ENCODE results near the gene GMPR. TPM values are rescaled to one million over a fixed set of nuclear protein-coding genes. Genes with fewer than 3 reads are reported as not detected.

The GMPR gene
- total and polyA plus RNA-seq, 10 of the 15 experiments (the other 5 are each of a cell fraction or from before 2014, with no cell fraction given) = 0.15 to 1.8 (median 0.49) TPM; not detected in 1

DNA sequence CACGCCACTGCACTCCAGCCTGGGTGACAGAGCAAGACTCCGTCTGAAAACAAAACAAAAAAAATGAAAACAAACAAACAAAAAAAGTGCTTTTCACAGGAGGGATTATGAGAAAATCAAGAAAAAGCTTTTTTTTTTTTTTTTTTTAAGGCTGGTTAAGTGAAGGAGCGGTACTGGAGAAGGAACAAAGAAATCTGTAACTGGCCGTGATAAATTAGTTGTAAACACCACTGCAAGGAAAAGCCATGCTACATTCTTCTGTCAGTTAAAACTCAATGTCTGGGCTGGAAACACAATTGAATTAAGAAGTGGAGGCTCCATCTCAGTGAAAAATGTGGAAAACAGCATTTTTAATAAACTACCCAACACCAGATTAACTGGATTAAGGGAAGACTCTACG, 6.3 kb upstream of the GMPR start:
- WGBS (ENCODE audit: insufficient coverage, insufficient replicate concordance, low lambda C conversion rate, missing lambda C conversion rate) = 87% methylated on average over 5 of the region's 5 CpGs

More for the DNA sequence above, 6.3 kb upstream of the GMPR start:
- ChIA-PET SMC1A (ENCODE audit: uncharacterized antibody, unreplicated experiment) (interaction anchor here (0.6 kb wide), 1 partner anchor 465 kb away, joined by 3 read pairs; no protein-coding TSS in a partner anchor), RAD21 (ENCODE audit: unreplicated experiment) (no interaction called here), CTCF (no interaction called here), POLR2A (no interaction called here)
- peaks cover 1 to 4% of the 10 kb centered on the region in 2 experiments for H3K27me3 ChIP-seq (replicated peaks in 1 of 2; ENCODE audit: control insufficient read depth in 2 of 2, insufficient read depth in 2 of 2, low read length in 1 of 2)
- no peak for TF ChIP-seq HDGF (IDR thresholded peaks at IDR 0.05)
- no peak for TF ChIP-seq ZBED1 (IDR thresholded peaks at IDR 0.05; ENCODE audit: borderline replicate concordance)
- no peak for TF ChIP-seq NFXL1 (IDR thresholded peaks at IDR 0.05; ENCODE audit: borderline replicate concordance)
- TF ChIP-seq USF2 (IDR thresholded peaks at IDR 0.05; ENCODE audit: borderline replicate concordance, low read depth, low read length) = no peak
- TF ChIP-seq ESRRA (IDR thresholded peaks at IDR 0.05; ENCODE audit: low read length) = no peak
- TF ChIP-seq FOXK2 (IDR thresholded peaks at IDR 0.05) = no peak
- no peak for TF ChIP-seq ATF2 (IDR thresholded peaks at IDR 0.05; ENCODE audit: low read length)
- TF ChIP-seq SMAD1 (IDR thresholded peaks at IDR 0.05; ENCODE audit: low read depth, partially characterized antibody) = no peak
- no peak for TF ChIP-seq LARP7 (IDR thresholded peaks at IDR 0.05)
- FAIRE-seq = no peak
- no peaks in the 10 kb centered on the region for H3K36me3 ChIP-seq (ENCODE audit: control insufficient read depth in 2 of 2, insufficient read depth in 2 of 2, low read length in 1 of 2)
- intact Hi-C loops (cut with micrococcal nuclease; ENCODE audit: unreplicated experiment) = no loop called here
- no peak for DNase-seq (ENCODE audit: low read depth, low spot score)
- H3K9ac ChIP-seq (ENCODE audit: control insufficient read depth, insufficient read depth, low read length) = no peak overlapping the region
- H4K20me1 ChIP-seq (ENCODE audit: control insufficient read depth, insufficient read depth) = no peaks in the 10 kb centered on the region
- no peak overlapping the region for H3K4me2 ChIP-seq (ENCODE audit: control insufficient read depth, insufficient read depth)
- H3K79me2 ChIP-seq (ENCODE audit: control insufficient read depth, insufficient read depth, low read length) = no peaks in the 10 kb centered on the region
- H3K9me3 ChIP-seq (replicated peaks; ENCODE audit: control insufficient read depth, insufficient read depth, low read length) = no peaks in the 10 kb centered on the region; the same call in 2 of the 3 replicates
- no TSS peak for BruUV-seq (replicated peaks)
- no peak for ATAC-seq
- no peak overlapping the region for H2AFZ ChIP-seq (ENCODE audit: control insufficient read depth, low read depth, low read length)
- H3K27ac ChIP-seq (ENCODE audit: control insufficient read depth, insufficient read depth) = no peak overlapping the region
- H3K4me3 ChIP-seq = no peak overlapping the region
- peaks cover 12% of the 10 kb centered on the region for H3K4me1 ChIP-seq (ENCODE audit: control insufficient read depth, insufficient read depth, low read length)
- in situ Hi-C loops (cut with MboI) = no loop called here
